T1000 (cell line): ENCODE results near the gene RXRA.

ENCODE experiments used
- DNase-seq: peaks from one replicate; lab custom pipeline; 2025; ENCODE audit warnings: mixed read lengths; lab: John Stamatoyannopoulos, UW

The RXRA gene

DNA sequence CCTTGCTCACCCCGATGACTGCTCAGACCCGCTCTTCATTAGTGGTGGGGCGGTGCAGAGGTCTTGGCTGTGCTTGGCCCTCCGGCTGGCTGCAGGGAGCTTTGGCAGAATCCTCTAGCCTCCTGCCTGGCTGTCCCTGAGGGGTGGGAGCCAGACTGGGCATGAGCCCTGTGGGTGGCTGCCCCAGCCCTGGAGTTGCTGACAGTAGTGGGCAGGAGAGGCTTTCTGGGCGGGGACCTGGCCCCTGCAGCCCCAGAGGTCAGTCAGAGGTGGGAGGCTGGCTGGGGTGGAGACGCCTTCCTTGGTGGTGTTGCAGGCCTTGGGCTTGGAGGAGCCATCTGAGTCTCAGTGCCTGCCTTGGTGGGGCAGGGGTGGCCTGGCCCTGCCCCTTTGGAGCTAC lies 146.0 kb downstream of the RXRA start:
- no peak for DNase-seq

DNA sequence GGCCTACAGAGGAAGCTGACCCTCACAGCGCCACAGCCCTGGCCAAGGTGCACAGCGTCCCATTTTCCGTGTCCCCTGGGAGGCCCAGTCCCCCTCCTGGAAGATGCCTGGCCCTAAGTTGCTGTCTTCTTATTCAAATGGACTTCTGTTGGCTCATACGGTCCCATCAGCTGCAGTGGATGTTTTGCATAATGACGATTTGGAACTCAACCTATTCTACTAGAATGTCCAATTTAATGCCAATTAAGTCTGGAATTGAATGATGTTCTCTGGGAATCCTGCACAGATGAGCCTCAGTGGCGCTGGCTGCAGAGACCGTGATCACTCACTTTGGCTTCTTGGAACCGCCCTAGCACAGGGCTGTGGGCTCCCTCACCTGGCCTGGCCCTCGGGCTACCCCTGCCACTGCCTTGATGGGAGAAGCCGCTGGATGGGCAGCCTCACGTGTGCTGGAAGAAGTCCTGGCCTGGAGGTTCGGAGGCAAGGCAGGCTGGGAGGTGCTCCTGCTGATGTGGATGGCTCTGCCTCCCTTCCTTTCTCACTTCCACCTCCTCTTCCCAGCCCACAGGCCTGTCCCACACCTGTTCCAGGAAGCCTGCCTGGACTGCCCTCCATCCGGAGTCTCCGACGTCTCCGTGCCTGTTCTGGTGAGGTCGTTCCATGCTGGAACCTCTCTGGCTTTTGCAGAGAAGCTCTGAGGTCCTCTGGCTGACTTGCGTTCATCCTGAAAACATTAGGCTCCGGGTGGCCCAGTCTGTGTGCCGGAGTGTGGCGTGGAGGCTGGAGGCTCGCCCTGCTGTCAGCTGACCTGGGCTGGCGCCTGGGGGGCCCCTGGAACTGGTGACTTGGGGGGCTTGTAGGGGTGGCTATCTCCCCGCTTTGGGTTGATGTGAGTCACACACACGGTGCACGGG lies 147.1 kb downstream of the RXRA start:
- DNase-seq = no peak

DNA sequence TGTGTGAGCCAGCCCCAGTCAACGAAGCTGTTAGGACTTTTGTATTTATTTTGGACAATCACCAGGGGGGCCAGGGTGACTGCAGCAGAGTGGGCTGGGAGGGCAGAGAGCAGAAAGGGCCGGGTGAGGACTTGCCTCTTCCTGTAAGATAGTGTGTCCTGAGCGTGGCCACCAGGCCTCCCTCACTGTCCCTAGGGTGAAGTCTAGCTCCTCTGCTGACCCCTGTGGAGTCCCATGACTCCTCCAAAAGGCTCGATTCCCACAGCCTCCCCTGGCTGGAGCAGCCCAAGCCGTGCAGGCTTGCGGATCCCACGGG lies 147.8 kb downstream of the RXRA start:
- no peak for DNase-seq

DNA sequence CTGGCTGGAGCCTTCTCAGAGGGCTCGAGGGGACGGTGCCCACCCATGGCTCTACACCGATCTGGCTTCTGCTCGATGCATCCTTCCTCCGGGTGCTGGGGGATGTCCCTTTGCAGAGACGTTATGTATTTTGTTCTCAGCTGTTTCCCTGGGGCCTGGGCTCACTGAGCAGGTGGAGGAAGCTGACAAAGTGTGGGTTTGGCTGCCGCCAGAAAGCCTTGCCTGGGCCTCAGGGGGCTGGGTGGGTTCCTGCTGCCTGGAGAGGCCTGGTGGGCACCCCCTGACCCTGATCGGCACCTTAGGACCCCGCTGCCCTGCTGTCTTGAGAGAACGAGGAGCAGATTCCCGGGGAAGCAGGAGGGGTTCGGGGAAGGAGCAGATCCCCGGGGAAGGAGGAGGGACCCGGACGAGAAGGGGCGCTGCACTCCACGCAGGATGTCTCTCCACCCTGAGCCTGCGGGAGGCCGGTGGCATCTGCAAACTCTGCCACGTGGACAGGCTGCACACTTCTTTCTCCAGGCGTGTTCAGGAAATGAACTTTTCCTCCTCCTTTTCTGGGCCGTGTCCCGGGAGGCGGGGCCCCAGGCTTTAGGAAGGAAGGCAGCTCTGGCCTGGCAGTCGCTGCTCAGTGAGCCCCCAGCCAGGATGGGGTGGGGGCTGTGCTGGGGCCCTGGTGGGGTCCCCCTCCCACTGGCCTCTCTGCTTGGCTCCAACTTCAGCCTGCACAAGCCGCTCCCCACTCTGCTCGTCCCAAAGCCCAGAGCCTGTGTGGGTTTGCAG lies 148.9 kb downstream of the RXRA start:
- no peak for DNase-seq

DNA sequence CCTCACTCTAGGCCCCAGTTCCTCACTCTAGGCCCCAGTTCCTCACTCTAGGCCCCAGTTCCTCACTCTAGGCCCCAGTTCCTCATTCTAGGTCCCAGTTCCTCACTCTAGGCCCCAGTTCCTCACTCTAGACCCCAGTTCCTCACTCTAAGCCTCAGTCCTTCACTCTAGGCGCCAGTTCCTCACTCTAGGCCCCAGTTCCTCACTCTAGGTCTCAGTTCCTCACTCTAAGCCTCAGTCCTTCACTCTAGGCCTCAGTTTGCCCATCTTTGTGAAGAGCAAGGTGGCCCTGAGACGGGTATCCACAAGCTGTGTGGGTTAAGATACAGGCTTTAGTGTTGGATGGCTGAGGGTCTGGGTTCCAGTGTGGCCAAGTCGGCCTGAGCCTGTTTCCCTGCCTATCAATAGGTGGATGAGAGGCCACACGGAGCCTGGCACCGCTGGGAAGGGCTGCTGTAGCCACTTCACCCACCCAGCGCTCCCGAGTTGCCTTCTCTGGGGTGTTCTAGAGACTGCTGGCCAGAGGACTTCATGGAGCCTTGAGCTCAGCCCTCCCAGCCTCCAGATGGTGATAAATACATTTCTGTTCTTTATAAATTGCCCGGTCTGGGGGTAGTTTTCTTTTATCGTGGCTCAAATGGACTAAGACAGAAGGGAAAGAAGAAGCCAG lies 150.2 kb downstream of the RXRA start:
- DNase-seq = no peak

DNA sequence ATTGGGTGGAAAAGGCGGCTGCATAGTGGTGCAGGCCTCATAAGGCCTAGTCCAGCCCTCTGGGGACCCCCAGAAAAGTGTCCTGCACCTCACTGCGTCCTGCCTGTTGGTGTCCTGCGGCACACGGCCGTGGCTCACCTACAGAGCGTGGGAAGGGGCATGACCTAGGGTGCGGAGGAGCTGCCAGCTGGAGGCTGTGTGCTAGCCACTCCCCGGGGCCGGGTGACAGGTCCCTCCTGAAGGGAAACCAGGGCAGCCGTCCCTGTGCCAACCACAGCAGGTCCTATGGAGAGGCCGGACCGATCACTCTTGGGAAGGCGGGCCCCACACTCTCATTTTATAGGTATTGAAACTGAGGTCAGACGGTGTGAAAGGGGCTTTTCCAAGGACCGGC lies 150.7 kb downstream of the RXRA start:
- DNase-seq = no peak

DNA sequence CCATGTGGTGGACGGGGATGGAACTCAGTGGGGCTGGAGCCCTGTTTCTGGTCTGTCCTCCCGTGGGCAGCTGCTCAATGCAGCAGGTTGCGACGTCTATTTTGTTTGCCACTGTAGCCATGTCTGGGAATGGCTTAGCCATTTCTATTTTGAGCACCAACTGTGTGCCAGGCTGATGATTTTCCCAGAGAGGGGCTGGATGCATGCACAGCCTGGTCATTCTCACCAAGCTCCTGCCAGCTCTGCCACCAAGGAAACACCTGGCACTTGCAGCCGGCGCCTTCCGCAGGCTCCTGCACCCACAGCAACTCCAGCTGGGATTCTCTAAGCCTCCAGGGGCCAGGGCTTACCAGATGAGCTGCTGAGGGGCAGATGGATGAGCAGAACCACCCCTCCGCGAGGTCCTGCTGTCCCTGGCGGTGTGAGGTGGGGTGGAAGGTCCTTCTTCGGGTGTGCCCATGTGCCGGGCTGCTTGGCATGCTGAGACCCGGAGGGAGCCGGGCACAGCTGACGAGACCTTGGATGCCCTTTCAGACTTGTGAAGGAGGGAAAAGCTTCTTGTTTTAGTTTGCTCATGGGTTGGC lies 151.2 kb downstream of the RXRA start:
- DNase-seq = no peak

DNA sequence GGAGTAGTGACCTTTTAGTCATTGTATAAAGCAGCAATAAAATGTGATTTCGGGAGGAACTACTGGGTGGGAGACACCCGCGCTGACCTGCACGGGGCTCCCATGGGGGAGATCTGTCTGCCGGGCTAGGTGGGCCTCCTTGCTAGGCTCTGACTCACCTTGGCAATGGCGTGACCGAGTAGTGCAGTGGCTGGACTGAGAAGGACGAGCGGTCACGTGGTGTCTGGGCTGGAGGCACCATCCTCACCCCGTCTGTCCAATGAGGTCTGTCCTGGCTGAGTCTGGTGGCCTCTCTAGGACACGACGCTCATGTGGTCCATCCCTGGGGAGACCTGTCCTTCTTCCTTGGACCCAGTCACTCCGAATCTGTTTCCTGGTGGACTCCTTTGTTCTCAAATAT lies 151.7 kb downstream of the RXRA start:
- no peak for DNase-seq

DNA sequence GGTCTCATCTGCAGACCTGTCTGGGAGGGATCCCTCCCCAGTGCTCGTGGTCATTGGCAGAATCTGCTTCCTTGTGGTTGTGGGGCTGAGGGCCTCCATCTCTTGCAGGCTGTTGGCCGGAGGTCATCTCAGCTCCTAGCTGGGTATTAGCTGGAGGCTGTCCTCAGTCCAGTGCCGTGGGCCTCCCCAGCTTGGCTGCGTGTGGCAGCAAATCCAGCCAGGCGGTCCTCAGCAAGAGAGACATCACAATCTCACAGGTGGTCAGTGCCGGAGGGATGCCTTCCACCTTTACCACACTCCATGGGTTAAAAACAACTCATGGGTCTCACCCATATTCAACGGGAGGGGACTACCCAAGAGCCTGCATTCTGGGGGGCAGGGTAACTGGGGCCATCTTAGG lies 155.5 kb downstream of the RXRA start:
- no peak for DNase-seq

DNA sequence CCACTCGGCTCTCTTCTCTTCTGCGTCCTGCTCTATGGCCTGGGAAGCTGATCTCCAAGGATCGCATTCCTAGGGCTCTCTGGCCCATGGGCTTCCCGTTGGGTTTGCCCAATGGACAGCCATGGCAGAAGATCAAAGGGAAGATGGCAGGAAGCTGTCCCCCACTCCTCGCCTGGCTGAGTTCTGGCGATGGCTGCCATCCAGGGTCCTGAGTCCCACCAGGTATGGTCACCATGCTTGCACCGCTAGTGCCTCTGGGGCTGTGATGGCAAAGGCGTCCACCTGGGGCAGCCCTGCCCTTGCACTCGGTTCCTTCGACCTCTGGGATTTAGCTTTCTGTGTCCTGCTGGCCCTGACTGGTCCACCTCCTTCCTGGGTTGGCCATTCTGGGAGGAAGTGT lies 156.0 kb downstream of the RXRA start:
- DNase-seq = no peak

DNA sequence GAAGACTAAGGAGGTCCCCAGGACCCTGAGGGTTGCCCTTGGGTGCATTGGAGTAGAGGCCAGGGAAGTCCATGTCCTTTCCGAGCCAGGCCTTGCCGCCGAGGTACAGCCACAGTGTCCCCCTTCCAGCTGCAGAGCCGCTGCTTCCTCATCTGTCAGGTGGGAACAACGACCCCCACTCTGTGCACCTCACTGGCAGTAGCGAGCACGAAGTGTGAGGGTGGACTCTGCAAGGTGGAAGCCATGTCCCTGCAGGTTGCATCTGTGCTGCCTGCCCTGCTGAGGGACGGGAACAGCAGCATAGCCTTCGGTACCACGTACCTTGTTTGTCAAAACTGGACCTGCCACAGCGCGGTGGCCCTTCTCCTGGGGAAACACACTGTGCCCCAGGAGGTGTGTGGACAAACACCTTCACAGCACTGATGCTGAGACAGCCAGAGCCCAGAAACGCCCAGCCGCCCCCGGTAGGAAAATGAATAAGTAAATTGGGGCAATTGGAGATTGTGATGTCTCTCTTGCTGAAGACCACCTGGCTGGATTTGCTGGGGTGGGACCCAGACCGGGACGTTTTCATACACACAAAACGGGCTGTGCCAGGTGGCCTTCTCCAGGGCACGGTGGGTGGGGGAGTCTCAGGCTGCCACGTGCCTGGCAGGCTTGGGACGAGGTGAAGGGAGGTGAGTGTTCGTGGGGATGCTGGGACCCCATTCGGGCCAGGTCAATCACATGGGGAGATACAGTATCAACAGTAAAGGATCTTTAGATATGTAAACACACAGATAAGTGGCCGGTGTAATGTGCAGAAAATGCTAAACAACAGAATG lies 157.3 kb downstream of the RXRA start:
- DNase-seq = no peak

DNA sequence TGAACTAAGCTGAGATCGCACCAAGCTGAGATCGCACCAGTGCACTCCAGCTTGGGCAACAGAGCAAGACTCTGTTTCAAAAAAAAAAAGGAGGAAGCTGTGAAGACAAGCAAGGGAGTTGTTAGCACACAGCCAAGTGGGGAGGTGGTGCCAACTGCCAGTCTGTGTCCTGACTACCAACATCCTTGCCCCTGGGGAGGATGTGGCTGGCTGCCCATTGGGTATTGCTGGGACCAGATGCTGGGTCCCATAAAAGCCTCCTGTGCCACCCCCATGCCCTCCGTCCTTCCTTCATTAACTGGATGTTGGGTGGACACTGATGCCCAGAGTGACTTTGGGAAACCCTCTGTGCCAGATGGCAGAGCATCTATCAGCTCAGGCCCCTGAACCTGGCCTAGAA lies 158.2 kb downstream of the RXRA start:
- DNase-seq = no peak

DNA sequence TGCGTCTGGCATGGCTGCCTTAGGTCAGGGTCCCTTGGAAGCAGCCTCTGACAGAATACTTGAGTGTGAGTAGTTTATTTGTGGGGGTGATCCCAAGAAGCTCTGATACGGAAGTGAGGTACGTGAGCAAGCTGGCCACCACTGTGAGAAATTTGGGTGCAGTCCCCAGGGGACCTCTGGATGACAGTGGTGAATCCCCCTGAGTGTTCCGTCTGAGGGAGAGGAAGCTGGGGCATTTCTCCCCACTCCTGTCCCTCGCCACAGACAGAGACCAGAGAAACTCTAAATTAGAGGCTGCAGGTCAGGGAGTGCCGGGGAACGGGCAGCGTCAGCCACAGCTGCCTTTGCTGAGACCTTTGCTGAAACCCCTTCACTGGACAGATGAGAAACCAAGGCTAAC lies 159.4 kb downstream of the RXRA start:
- no peak for DNase-seq

DNA sequence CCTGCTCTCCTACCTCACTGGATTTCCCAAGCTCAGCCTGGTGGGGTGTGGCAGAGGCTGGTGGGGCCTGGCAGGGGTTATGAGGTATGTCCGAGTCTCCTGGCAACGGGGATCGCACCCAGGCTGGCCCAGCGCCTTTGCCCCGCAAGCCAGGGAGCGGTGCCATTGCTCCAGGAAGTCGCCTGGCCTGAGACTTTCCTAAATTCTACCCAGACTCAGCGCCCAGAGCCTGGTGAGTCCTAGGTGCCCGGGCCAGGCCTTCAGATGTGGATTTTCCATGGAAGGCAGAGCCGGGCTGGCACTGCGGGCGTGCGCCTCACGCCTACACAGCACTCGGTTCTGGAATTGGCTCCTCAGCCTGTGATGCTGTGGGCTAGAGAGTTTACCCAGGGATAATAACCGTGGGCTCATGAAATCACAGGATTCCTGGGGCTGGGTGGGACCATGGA lies 159.9 kb downstream of the RXRA start:
- DNase-seq = no peak

DNA sequence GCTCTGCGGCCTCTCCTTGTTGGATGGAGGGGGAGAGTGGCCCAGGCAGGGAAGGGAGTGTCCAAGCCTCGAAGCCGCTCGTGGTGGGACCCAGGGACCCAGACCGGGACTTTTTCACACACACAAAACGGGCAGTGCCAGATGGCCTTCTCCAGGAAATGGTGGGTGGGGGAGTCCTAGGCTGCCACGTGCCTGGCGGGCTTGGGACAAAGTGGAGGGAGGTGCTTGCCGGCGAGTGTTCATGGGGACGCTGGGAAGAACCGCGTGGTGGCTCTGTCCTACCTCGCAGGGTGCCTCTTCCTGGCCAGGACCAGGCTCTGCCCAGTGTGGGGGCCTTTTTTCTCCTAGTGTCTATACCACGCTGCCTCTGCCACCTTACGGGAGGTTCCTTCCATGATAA lies 160.3 kb downstream of the RXRA start:
- no peak for DNase-seq
